HG03095 (cell line): ENCODE data around the gene PDZD8.
"Not testable (repeated sequence)": the region's sequence is repeated elsewhere in the genome, so short reads cannot be mapped to it uniquely, and the experiment has no call there.

Experiments used
- ATAC-seq: cut with Tn5 transposase; IDR thresholded peaks from one replicate; pipeline ENCODE4 v1.9.1; 2021; ENCODE audit warnings: moderate library complexity; ENCODE audit not compliant: unreplicated experiment

The PDZD8 gene

DNA sequence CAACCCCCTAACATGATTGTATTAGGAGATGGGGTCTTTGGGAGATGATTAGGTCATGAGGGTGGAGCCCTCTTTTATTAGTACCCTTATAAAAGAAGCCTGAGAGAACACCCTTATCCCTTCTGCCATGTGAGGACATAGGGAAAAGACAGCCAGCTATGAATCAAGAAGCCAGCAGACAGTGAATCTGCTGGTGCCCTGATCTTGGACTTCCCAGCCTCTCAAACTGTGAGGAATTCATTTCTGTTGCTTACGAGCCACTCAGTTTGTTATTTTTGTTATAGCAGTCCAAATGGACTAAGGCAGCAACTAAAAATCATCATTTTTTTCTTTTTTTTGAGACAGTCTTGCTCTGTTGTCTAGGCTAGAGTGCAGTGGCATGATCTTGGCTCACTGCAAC, 74.6 kb downstream of the PDZD8 start:
- no peak for ATAC-seq

DNA sequence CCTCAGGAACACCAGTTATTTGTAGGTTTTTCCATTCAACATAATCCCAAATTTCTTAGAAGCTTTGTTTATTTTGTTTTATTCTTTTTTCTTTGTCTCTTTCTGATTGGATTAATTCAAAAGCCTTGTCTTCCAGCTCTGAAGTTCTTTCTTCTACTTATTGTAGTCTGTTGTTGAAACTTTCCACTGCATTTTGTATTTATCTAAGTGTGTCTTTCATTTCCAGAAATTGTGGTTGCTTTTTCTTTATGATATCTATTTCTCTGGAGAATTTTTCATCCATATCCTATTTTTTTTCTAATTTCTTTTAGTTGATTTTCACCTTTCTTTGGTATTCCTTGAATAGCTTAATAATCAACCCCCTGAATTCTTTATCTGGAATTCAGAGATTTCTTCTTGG, 75.8 kb downstream of the PDZD8 start:
- ATAC-seq = no peak

DNA sequence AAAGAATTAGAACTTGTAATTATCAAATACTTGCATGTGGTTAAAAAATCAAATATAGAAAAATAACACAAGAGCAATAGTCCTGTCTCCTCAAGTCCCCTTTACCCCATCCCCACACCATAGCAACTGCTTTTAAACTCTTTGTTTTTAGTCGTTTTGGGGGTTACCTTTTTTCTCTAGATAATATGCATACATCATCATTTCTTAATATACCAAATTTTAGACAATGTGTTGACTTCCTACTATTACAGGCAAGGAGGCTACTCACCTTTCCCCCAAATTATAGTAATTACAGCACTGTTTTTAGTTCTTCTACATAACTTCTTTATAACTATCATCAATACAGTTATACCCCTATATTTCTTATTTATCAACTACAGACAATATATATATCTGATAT, 77.0 kb downstream of the PDZD8 start:
- no peak for ATAC-seq

DNA sequence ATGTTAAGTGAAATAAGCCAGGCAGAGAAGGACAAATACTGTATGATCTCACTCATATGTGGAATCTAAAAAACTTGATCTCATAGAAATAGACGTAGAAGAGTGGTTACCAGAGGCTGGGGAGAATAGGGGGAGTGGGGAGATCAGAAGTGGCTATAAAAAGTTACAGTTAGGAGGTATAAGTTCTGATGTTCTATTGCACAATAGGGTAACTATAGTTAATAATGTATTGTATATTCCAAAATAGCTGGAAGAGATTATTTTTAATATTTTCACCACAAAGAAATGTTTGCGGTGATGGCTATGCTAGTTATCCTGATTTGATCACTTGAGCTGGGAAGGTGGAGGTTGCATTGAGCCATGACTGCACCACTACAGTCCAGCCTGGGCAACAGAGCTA, 80.5 kb downstream of the PDZD8 start:
- ATAC-seq = no peak

DNA sequence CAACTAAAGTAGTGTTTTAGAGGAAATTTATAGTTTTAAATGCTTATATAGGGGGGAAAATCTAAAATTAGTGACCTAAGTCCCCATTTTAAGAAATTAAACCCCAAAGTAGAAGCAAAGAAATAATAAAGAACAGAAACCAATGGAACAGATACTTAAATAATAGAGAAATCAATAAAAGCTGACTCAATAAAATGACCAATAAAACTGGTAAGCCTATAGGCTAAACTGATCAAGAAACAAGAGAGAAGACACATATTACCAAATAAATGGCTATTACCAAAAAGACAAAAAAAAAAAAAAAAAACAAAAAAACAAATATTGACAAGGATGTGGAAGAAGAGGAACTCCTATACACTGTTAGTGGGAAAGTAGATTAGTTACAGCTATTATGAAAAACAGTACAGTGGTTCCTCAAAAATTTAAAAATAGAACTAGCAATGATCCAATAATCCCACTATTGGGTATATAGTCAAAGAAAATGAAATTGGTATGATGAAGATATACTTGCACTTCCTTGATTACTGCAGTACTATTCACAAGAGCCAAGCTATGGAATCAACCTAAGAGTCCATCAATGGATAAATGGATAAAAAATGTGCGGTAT, 81.1 kb downstream of the PDZD8 start:
- ATAC-seq = no peak

DNA sequence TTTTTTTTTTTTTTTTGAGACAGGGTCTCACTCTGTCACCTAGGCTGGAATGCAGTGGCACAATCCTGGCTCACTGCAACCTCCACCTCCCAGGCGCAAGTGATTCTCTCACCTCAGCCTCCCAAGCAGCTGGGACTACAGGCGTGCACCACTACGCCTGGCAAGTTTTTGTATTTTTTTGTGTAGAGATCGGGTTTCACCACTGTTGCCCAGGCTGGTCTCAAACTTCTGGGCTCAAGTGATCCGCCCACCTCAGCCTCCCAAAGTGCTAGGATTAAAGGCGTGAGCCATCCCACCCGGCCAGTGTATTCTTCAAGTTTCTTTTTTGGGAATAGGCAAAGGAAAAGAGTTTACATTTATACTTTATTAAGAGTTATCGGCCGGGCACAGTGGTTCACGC, 84.4 kb downstream of the PDZD8 start:
- not testable (repeated sequence) for ATAC-seq

DNA sequence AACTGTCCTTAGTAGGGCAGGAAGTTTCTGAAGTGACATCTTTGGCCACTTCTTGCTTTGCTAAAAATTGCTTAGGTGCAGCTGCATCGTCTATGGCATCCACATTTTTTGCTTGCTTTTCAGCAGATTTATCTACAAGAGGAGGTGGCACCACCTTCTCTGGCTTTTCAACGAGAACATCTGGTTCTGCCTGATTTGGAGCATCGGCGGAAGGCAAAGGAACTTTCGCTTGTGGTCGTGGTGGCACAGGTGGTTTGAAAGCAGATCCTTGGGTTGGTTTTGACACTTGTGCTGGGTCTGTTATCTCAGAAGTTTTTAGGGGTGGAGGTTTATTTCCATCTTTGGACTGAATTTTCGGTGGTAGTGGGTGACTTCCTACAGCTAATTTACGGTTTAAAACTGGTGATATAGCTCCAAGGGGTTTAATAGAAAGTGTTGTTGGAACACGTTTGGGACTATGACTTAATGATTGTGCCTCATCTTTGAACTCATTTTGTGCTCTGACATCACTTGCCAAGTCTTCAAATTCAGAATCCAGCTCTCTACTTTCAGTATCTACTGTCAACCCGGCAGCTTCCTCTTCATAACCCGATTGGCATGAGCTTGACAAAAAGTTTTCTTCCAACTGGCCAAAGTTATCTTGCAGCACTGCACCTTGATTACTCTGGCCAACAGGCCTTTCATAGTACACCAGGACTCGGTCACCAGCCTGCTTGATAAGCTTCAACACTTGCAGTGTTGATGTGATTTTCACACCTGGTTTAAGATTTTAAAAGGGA, 90.3 kb downstream of the PDZD8 start:
- no peak for ATAC-seq

DNA sequence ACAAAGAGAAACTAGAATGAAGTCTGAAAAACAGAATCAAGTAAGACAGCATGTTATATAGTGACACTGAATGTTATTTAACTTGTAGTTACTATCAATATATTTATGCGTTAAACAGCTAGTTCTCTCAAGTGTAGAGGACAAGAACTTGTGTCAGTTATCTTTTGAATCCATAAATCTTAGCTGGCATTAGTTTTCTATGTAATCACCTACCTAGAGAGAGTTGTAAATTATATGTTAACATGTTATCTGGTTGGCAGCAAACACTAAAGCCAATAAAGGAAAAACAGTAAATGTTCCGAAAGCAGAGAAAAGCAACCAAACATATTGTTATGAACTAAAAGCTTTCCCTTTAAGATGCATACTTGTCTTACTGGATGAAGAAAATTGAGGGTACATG, 97.6 kb downstream of the PDZD8 start:
- ATAC-seq = no peak

DNA sequence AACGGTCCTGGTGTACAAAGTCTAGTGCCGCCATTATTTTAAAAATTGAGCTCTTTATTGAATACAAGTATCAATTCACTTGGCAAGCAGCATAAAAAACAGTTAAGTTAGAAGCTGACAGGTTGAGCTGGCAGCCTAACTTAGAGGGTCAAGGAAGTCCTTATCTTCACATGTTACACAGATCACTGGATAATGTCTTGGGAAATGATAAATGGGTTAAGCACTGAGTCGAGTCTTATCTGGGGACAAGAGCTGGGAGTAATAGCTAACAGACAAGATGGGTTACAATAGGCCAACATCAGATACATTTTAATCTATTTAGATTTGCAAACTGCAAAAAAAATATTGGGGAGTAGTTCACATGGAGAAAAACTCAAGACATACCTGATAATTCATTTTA, 100.1 kb downstream of the PDZD8 start:
- no peak for ATAC-seq

DNA sequence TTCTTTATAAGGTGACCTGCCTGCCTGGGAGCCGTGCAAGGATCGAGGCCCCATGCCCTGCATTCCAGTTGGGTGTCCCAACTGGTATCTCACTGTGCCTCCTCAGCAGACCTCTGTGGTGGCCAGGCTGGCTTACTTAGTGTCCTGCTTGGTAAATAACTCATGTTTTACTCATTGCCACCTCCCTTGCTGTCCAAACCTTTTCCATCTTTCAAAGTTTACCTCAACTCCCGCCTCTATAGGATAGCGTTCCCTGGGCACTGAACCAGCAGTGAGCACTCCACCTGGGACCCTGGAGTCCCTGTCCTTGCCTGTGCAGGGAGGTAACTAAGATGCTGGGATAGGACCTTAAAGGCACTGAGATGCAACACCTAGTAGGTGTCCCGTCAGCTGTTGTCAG, 100.7 kb downstream of the PDZD8 start:
- no peak for ATAC-seq

DNA sequence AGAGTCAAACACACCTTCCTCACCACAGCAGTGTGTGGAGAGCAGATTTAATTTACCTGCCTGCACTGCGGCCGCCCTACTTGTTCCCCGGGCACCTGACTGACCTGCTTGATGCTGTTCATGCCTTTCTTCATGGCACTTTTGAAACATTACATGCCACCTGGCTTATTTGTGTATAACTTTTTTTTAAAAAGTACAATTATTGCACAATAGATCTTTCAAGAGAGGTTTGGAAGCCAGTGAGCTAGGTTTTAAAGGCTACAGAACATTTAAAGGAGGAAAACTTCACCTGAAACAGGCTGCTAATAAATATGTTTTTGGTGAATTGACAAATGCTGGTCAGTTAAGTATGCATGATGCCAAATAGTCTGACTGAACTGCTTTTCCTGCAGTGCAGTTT, 101.3 kb downstream of the PDZD8 start:
- ATAC-seq = no peak

DNA sequence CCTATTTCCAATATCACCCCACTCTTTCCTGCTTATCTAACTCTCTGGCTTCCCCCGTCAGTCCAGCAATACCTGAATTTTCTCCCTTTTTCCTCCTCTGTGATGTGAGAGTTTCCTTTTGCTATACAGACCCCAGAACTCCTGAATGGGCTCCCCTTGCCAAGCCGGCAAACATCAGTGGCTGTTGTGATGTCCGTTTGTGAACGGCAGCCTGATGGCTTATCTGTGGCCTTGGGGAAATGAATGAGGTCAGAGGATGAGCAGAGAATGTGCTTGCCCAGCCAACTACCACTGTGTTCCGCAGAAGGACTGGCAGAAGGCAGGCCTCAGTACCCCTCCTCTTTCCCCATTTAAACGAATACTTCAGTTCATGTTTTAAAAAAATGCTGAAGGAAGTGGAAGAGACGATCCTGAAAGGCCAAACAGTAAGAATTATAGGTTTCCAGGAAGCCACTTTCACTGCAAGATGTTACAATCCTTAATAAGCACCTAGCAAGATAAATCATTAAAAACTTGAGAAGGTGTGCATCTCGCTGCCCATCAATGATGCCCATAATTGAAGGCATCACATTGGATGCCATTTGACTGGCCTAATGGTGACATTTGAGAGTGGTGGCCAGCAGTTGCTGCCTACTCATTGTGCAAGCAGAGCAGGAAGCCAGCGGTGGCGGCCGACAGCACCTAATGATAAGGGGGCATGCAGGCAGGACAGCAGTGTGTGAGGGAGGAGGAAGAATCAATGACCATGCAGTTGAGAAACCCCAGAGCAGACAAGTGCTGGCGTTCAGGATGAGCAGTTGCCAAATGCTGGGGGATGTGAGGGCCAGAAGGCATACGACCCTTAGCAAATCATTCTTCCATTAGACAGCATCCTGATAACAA, 102.8 kb downstream of the PDZD8 start:
- no peak for ATAC-seq

DNA sequence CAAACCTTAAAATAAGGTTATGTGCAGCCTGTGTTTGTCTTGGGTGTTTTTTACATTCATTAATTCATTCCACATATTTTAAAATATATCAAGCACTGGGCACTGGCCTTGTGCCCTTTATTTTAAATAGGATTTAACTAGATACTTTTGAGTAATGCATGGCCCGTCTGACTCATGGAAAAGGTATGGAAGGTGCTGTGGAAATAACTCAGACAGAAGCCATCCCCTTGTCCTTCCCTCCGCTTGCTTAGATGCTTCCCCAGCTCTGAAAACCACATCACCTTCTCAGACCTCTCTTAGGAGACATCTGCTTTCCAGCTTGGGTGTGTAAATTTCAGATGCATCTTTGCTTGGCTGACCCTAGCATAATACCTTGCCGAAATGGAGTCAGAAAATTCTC, 103.8 kb downstream of the PDZD8 start:
- ATAC-seq = no peak

DNA sequence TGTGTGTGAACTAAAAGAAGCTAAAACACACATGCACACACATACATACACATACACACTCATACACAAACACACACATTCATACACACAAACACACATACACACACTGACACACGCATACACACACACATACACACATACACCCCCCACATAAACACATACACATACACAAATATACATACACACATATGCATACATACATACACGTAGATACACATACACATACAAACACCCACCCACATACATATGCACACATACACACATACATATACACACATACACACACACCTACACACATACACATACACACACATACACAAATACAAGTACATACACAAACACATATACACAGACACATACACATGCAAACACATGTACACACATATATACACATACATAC, 106.3 kb downstream of the PDZD8 start:
- no peak for ATAC-seq

DNA sequence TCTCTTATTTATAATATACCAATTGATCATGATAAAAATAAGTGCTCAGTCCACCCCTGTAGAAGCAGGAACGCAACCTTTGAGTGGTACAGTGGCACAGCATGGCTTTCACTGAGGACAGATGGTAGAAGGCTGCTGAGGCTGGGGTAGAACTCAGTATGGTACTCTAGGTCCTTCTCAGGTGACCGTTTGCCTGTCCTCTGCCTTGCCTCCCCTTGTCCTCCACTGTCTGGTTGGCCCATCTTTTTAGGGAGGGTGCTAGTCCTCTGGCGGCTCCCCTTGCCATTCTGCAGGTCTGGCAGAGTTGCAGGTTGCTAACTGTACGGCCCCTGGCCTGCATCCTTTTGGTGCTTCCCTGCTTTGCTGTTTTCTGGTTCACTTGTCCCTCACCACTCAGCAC, 107.0 kb downstream of the PDZD8 start:
- ATAC-seq = no peak

DNA sequence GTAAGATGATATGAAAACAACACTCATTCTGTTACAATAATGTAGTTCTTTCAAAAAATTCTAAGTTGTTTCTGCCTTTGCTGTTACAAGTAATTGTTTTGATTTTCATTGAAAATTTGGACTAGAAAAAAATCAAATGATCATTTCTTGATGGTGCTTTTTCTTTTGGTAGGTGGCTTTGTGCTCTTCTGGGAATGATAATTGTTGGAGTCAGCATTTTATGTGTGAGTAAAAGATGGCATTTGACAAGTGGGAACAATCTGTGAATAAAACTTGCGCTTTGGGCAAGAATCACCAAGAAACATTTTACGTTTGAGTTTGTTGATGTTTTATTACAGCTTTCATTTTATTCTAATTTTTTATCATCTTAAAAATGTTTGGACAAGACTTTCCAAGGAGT, 108.4 kb downstream of the PDZD8 start:
- no peak for ATAC-seq

DNA sequence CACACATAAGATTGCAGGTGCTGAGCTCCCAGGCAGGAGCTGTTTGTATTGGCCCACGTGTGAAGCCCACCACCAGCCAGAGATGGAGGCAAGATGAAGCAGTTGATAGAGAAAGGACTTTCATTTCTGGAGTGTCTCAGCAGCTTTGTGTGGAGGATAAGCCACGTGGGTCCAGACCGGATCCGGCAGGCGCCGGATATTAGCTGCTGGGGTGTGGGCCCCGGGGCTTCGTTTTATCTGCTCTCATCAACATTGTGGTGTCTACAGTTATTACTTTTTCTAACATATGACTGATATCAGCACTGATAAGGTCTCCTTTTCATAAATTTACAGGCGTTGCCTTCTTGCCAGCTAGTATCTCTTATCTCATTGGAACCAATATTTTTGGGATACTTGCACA, 108.8 kb downstream of the PDZD8 start:
- ATAC-seq = no peak

DNA sequence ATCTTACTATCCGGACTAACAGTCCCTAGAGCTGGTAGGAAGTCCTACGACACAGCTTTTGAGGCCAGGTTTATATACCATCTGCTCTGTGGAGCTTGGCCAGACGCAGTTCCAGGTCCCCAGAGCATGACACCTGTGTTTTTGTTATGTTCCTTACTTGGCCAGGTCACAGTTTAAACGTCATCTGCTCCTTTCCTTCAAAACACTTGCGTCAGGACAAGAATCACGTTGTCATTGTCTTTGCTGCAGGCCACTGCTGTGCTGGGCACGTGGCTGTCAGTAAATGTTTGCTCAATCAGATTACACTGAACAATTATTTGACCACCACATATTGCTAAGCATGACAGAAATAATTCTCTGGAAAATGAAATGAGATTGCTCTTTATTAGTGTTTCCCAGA, 110.5 kb downstream of the PDZD8 start:
- ATAC-seq = no peak

DNA sequence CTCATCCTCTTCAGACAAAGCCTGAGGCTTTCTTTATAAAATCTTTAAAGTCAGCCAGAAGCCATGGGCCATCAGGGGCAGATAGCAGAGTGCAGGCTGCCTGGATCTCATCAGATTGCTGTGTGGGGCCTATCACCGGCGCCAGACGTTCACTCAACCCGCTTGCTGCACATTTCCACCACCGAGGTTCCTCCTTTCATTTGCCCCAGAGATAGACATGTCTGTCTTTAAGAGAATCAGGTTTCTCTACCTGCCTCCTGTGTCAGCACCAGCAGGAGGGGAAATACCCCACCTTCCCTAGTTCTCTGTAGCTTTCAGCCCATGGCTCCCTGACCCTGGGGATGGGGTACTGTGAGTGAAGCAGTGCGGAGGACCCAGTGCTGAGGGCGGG, 112.3 kb downstream of the PDZD8 start:
- no peak for ATAC-seq

DNA sequence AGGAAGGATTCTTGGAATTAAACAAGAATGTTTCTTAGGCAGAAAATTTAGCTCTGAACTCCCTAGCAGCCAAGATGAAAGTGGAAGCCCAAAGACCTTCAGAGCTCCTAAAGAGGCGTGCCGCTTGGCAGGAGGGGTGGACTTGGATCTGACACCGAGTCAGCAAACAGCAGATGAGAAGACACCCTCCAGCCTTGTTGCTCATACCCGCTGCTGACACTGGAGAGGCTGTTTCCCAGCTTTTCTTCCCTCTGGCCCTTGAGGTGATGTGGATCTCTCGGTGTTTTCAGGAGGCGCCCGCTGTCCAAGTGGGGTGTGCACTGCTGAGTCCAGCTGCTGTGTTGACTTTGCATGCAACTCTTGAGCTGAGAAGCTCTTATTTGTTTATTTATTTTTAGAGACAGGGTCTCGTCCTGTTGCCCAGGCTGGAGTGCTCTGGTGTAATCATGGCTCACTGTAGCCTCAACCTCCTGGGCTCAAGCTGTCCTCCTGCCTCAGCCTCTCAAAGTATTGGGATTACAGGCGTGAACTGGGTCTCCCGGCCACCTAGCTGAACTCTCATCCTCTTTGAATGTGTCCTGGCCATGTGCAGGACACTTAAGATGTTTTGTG, 112.8 kb downstream of the PDZD8 start:
- ATAC-seq = no peak

DNA sequence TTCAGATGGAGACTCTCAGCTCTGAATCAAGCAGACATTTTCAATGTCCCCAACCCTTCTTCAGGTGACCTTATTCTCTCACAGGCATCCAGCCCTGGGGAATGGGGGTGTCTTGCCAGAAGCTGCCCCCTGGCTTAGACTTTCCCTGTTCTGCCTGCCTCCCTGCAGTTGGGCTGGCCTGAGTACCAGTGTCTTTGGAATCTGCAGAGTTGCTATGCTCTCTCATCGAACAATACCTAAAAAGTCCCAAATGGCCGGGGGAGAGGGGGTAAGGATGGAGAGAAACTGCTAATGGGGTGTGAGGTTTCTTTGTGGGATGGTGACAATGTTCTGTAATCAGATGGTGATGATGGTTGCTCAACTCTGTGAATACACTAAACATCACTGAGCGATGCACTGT, 113.7 kb downstream of the PDZD8 start:
- no peak for ATAC-seq

DNA sequence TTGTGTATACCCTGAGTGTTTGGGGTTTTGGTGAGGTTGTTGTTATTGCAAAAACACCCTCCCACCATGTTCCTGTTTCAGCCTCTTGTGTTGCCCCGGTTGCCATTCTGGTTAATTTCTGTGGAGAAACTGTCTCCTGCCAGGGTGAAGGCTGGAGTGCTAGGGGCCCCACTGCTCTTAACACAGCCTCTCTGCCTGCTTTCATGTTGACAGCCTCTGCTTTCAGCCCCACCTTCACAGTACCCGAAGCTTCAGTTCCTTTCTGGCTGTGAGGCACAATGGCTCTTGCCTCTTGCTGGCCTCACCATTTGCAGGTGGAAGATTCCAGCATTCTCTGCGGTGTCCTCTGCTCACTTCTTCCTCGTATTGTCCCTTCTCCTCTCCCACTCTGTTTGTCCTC, 115.2 kb downstream of the PDZD8 start:
- no peak for ATAC-seq
